ENCODE measurements around the gene ENDOV. TPM values are rescaled to one million over a fixed set of nuclear protein-coding genes. Genes with fewer than 3 reads are reported as not detected.

ENDOV gene
- total and polyA plus RNA-seq, 2 of the 13 experiments (the other 11 are each of a cell fraction or from before 2014, with no cell fraction given): 15.1 to 17.1 TPM

GRCh38 chr17:80415626-80416137, 715 bp downstream of the ENDOV start (continued):
- no peak for TF ChIP-seq RFXAP (CRISPR knock-in tag; IDR thresholded peaks at IDR 0.05; ENCODE audit: borderline replicate concordance)
- TF ChIP-seq ZFP36L2 (CRISPR knock-in tag; IDR thresholded peaks at IDR 0.05): no peak
- TF ChIP-seq ZBED4 (CRISPR knock-in tag; IDR thresholded peaks at IDR 0.05; ENCODE audit: borderline replicate concordance): 0 out of 2 replicates have a peak, but pooled peaks have one; percentile 7
- TF ChIP-seq PRPF4 (IDR thresholded peaks at IDR 0.05; ENCODE audit: low read depth, low read length, poor library complexity, severe bottlenecking): no peak
- no peak for TF ChIP-seq MED8 (CRISPR knock-in tag; IDR thresholded peaks at IDR 0.05; ENCODE audit: insufficient replicate concordance)
- TF ChIP-seq ZNF549 (CRISPR knock-in tag; IDR thresholded peaks at IDR 0.05): no peak
- no peak for TF ChIP-seq ZNF775 (CRISPR knock-in tag; IDR thresholded peaks at IDR 0.05; ENCODE audit: borderline replicate concordance)
- TF ChIP-seq ZNF431 (CRISPR knock-in tag; IDR thresholded peaks at IDR 0.05; ENCODE audit: borderline replicate concordance, low read depth): no peak
- no peak for TF ChIP-seq CBFB (CRISPR knock-in tag; IDR thresholded peaks at IDR 0.05)
- peak; percentile 13 for TF ChIP-seq ZNF564 (CRISPR knock-in tag; IDR thresholded peaks at IDR 0.05)
- TF ChIP-seq E2F1 (CRISPR knock-in tag; IDR thresholded peaks at IDR 0.05): no peak
- TF ChIP-seq TBP (CRISPR knock-in tag; IDR thresholded peaks at IDR 0.05): no peak
- TF ChIP-seq UBTF (CRISPR knock-in tag; IDR thresholded peaks at IDR 0.05): peak; percentile 49
- TF ChIP-seq PHF8 (CRISPR knock-in tag; IDR thresholded peaks at IDR 0.05): no peak
- TF ChIP-seq FOXO4 (CRISPR knock-in tag; conservative IDR thresholded peaks at IDR 0.05): peak; percentile 95; the same call in 1 of the 2 replicates
- TF ChIP-seq ZNF513 (CRISPR knock-in tag; conservative IDR thresholded peaks at IDR 0.05): no peak
- TF ChIP-seq ZNF460 (CRISPR knock-in tag; IDR thresholded peaks at IDR 0.05; ENCODE audit: borderline replicate concordance): no peak
- no peak for TF ChIP-seq ZNF883 (CRISPR knock-in tag; IDR thresholded peaks at IDR 0.05; ENCODE audit: not compliant biosample characterization)
- TF ChIP-seq NONO (IDR thresholded peaks at IDR 0.05): no peak
- TF ChIP-seq NONO (CRISPR knock-in tag; conservative IDR thresholded peaks at IDR 0.05): no peak
